HepG2 (cell line): ENCODE measurements around the gene IGDCC3. TPM values are rescaled to one million over a fixed set of nuclear protein-coding genes. Genes with fewer than 3 reads are reported as not detected.

Source experiments
- IKZF1 ChIP-seq: fragments of 450-650 bp; IDR thresholded peaks from 2 replicates; pipeline ENCODE4 v1.7.1; 2016
- RBFOX2 ChIP-seq: fragments of 200-400 bp; formaldehyde crosslinking; IDR thresholded peaks from 2 replicates; pipeline ENCODE4 v1.6.1; 2017; ENCODE audit warnings: low read depth, mild to moderate bottlenecking, low read length
- TMF1 ChIP-seq: sonication (generic); formaldehyde crosslinking; IDR thresholded peaks from 2 replicates; pipeline ENCODE4 v1.8.1; 2022; ENCODE audit warnings: low read depth, missing genetic modification reagents
- ZNF841 ChIP-seq: sonication (generic); formaldehyde crosslinking; IDR thresholded peaks from 2 replicates; pipeline ENCODE4 v1.8.1; 2023; ENCODE audit warnings: missing genetic modification reagents, borderline replicate concordance
- polyA plus RNA-seq, 8 experiments: library from polyadenylated mRNA; depleted of rRNA in 3 of 8; stranded (reverse) in 7 of 8; unstranded in 1 of 8; fragments of >200 nt; fragmentation: Illumina TruSeq in 4 of 8; extraction: Trizol in 4 of 8; gene quantifications; 2 replicates each; pipeline versions ENCODE4 v1.2.1 to v1.2.3, GENCODE V29; 2011 to 2016; ENCODE audit warnings: low read depth in 4 of 8, missing spikeins in 1 of 8, mixed read lengths in 1 of 8; ENCODE audit not compliant: insufficient read depth in 1 of 8
- total RNA-seq, 5 experiments: library from RNA; depleted of rRNA; stranded (reverse); fragments of >200 nt; fragmentation: Illumina TruSeq; extraction: Trizol; gene quantifications; 2 replicates each; pipeline ENCODE4 v1.2.3, GENCODE V29; 2016; ENCODE audit warnings: low read depth in 1 of 5
- TF ChIP-seq, protein P1 (sequence below): sonication (generic); formaldehyde crosslinking; IDR thresholded peaks from 2 replicates; pipeline ENCODE4 v1.5.0; 2020; ENCODE audit warnings: mild to moderate bottlenecking, low read depth, missing genetic modification reagents, borderline replicate concordance
- TF ChIP-seq, protein P2 (sequence below): sonication (generic); formaldehyde crosslinking; IDR thresholded peaks from 2 replicates; pipeline ENCODE4 v1.5.0; 2020; ENCODE audit warnings: missing genetic modification reagents, mild to moderate bottlenecking, borderline replicate concordance
- TF ChIP-seq, protein P3 (sequence below): sonication (generic); formaldehyde crosslinking; IDR thresholded peaks from 2 replicates; pipeline ENCODE4 v1.4.0; 2020; ENCODE audit warnings: missing genetic modification reagents, mild to moderate bottlenecking, borderline replicate concordance
- TF ChIP-seq, protein P4 (sequence below): sonication (generic); formaldehyde crosslinking; IDR thresholded peaks from 2 replicates; pipeline ENCODE4 v1.9.0; 2021; ENCODE audit warnings: missing genetic modification reagents, mild to moderate bottlenecking, borderline replicate concordance
- TF ChIP-seq, protein P5 (sequence below): sonication (generic); formaldehyde crosslinking; conservative IDR thresholded peaks from 2 replicates; pipeline ENCODE4 v1.4.0; 2020; ENCODE audit warnings: missing genetic modification reagents

Gene IGDCC3
- total and polyA plus RNA-seq, 2 of the 13 experiments (the other 11 are each of a cell fraction or from before 2014, with no cell fraction given): 30.1 to 51.8 TPM

DNA sequence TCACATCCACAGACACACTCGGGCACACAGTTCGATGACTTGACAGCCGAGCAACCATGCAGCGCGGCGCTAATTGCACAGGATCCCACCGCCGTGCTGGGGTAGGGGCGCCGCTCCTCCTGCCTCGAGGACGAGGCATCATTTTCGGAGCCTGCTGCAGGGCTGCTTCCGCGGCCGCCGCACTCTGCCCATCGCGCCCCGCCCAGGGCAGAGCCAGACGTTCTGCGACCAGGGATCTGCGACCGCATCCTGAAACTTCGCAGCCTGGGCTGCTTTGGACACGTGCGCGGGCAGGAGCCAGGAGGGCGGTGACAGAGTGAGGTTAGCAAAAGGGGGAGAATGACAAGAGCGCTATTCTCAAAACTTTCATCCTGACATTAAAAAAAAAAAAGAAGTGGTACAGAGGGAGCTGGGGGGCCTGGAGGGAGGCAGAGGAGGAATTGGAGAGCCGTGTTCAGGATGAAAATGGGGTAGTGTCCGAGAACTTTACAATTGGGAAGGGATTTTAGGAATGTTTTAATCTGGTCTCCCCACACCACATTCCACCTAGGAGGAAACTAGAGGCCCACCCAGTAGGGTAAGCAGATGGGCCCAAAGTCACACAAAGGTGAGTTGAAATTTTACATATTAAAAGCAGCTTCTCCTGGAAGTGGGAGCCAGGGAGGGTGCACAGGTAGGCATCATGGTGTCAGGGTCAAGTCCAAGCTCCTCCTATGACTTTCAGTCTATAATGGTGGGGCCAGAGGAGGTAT lies 15.9 kb downstream of the IGDCC3 start (continued):
- TF ChIP-seq, protein P1, sequence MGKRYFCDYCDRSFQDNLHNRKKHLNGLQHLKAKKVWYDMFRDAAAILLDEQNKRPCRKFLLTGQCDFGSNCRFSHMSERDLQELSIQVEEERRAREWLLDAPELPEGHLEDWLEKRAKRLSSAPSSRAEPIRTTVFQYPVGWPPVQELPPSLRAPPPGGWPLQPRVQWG (CRISPR knock-in tag): no peak
- TF ChIP-seq RBFOX2 (0 out of 2 replicates have a peak, but pooled peaks have one; percentile 31), ZNF841 (CRISPR knock-in tag) (no peak), IKZF1 (no peak), TMF1 (CRISPR knock-in tag) (no peak)
- TF ChIP-seq, protein P2, sequence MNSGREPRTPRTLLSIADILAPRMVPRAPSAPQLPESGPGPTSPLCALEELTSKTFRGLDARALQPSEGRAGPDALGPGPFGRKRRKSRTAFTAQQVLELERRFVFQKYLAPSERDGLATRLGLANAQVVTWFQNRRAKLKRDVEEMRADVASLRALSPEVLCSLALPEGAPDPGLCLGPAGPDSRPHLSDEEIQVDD: no peak
- TF ChIP-seq, protein P3, sequence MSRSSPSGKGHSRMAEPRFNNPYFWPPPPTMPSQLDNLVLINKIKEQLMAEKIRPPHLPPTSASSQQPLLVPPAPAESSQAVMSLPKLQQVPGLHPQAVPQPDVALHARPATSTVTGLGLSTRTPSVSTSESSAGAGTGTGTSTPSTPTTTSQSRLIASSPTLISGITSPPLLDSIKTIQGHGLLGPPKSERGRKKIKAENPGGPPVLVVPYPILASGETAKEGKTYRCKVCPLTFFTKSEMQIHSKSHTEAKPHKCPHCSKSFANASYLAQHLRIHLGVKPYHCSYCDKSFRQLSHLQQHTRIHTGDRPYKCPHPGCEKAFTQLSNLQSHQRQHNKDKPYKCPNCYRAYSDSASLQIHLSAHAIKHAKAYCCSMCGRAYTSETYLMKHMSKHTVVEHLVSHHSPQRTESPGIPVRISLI (CRISPR knock-in tag): no peak
- TF ChIP-seq, protein P4, sequence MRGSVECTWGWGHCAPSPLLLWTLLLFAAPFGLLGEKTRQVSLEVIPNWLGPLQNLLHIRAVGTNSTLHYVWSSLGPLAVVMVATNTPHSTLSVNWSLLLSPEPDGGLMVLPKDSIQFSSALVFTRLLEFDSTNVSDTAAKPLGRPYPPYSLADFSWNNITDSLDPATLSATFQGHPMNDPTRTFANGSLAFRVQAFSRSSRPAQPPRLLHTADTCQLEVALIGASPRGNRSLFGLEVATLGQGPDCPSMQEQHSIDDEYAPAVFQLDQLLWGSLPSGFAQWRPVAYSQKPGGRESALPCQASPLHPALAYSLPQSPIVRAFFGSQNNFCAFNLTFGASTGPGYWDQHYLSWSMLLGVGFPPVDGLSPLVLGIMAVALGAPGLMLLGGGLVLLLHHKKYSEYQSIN: no peak
- TF ChIP-seq, protein P5, sequence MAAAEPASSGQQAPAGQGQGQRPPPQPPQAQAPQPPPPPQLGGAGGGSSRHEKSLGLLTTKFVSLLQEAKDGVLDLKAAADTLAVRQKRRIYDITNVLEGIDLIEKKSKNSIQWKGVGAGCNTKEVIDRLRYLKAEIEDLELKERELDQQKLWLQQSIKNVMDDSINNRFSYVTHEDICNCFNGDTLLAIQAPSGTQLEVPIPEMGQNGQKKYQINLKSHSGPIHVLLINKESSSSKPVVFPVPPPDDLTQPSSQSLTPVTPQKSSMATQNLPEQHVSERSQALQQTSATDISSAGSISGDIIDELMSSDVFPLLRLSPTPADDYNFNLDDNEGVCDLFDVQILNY (CRISPR knock-in tag): no peak
